SU-DHL-6 (cell line): ENCODE results near the gene GPRC5A.

Experiments used
- H2AFZ ChIP-seq: fragments of 200-600 bp; sonication (generic); 2 replicates; pipeline ENCODE4 v1.6.1; 2014; ENCODE audit warnings: low read depth, mild to moderate bottlenecking, moderate library complexity, mixed read lengths, antibody characterized with exemption, low read length; ENCODE audit not compliant: severe bottlenecking
- H3F3A ChIP-seq: fragments of 200-600 bp; shearing (Covaris generic); 2 replicates; pipeline ENCODE4 v1.6.0; 2016; ENCODE audit warnings: antibody characterized with exemption, mild to moderate bottlenecking; ENCODE audit not compliant: insufficient read depth
- H3K27ac ChIP-seq: fragments of 200-600 bp; sonication (generic); 2 replicates; pipeline ENCODE4 v1.5.1; 2016; ENCODE audit warnings: low read depth, mild to moderate bottlenecking, low read length, moderate library complexity, mixed read lengths
- H3K27me3 ChIP-seq: fragments of 200-600 bp; sonication (generic), shearing (Covaris generic); 2 replicates; pipeline ENCODE4 v1.6.0; 2014; ENCODE audit warnings: mild to moderate bottlenecking, low read length
- H3K36me3 ChIP-seq: fragments of 200-600 bp; sonication (generic); 2 replicates; pipeline ENCODE4 v1.6.1; 2014; ENCODE audit warnings: mild to moderate bottlenecking, low read length, mixed read lengths
- H3K4me2 ChIP-seq: fragments of 300-600, 200-600 bp; shearing (Covaris generic), sonication (generic); 2 replicates; pipeline ENCODE4 v1.6.0; 2014; ENCODE audit warnings: low read length, low read depth, mild to moderate bottlenecking; ENCODE audit not compliant: poor library complexity, severe bottlenecking
- H3K4me3 ChIP-seq: fragments of 200-600 bp; sonication (generic); 2 replicates; pipeline ENCODE4 v1.5.1; 2014; ENCODE audit warnings: antibody characterized with exemption, low read length, mild to moderate bottlenecking, mixed read lengths; ENCODE audit not compliant: insufficient read depth, poor library complexity, severe bottlenecking
- H3K79me2 ChIP-seq: fragments of 200-600 bp; sonication (generic); 2 replicates; pipeline ENCODE4 v1.6.1; 2014; ENCODE audit warnings: mild to moderate bottlenecking, low read length, moderate library complexity; ENCODE audit not compliant: insufficient read depth
- H3K9ac ChIP-seq: fragments of 200-600 bp; sonication (generic); 2 replicates; pipeline ENCODE4 v1.7.0; 2014; ENCODE audit warnings: mild to moderate bottlenecking, low read length
- H3K9me2 ChIP-seq: fragments of 200-600 bp; sonication (generic); replicated peaks from 2 replicates; pipeline ENCODE4 v1.6.1; 2014; ENCODE audit warnings: low read length; ENCODE audit not compliant: insufficient read depth
- H3K9me3 ChIP-seq: fragments of 200-600 bp; sonication (generic); 2 replicates; pipeline ENCODE4 v1.6.1; 2014; ENCODE audit warnings: low read length, mixed read lengths; ENCODE audit not compliant: insufficient read depth
- H4K20me1 ChIP-seq: fragments of 200-600 bp; sonication (generic); 2 replicates; pipeline ENCODE4 v1.6.1; 2014; ENCODE audit warnings: low read depth, mild to moderate bottlenecking, antibody characterized with exemption, low read length, moderate library complexity, mixed read lengths
- EZH2phosphoT487 ChIP-seq: fragments of 200-600 bp; sonication (generic), shearing (Covaris generic); conservative IDR thresholded peaks from 2 replicates; pipeline ENCODE4 v1.6.1; 2018; ENCODE audit warnings: mild to moderate bottlenecking, antibody characterized with exemption, low read length, moderate library complexity, mixed read lengths
- TF ChIP-seq, protein P1 (sequence below): fragments of 200-600 bp; sonication (generic); IDR thresholded peaks from one replicate; pipeline ENCODE4 v1.5.1; 2017; ENCODE audit warnings: antibody characterized with exemption, mild to moderate bottlenecking, low read length, moderate library complexity; ENCODE audit not compliant: insufficient read depth, poor library complexity, severe bottlenecking

GPRC5A gene

DNA sequence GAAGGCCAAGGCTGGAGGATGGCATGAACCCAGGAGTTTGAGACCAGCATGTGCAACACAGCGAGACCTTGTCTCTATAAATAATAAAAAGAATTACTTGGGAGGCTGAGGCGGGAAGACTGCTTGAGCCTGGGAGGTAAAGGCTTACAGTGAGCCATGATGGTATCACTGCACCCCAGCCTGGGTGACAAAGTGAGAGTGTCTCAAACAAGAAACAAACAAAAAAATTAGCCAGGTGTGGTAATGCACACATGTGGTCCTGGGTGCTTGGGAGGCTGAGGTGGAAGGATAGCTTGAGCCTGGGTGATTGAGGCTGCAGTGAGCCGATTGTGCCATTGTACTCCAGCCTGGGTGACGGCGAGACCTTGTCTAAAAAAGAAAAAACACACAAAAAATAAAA is 1.7 kb upstream of the GPRC5A start:
- Histone ChIP-seq H3K9ac (no peak overlapping the region), H3K79me2 (no peaks in the 10 kb centered on the region), H3K36me3 (no peaks in the 10 kb centered on the region), H3K4me3 (no peak overlapping the region), H2AFZ (no peak overlapping the region), H3K4me2 (no peak overlapping the region), H4K20me1 (no peaks in the 10 kb centered on the region), H3K27ac (no peak overlapping the region), H3F3A (no peaks in the 10 kb centered on the region), H3K27me3 (no peaks in the 10 kb centered on the region), H3K9me3 (no peaks in the 10 kb centered on the region), H3K9me2 (no peaks in the 10 kb centered on the region)
- TF ChIP-seq EZH2phosphoT487: no peak
- TF ChIP-seq, protein P1, sequence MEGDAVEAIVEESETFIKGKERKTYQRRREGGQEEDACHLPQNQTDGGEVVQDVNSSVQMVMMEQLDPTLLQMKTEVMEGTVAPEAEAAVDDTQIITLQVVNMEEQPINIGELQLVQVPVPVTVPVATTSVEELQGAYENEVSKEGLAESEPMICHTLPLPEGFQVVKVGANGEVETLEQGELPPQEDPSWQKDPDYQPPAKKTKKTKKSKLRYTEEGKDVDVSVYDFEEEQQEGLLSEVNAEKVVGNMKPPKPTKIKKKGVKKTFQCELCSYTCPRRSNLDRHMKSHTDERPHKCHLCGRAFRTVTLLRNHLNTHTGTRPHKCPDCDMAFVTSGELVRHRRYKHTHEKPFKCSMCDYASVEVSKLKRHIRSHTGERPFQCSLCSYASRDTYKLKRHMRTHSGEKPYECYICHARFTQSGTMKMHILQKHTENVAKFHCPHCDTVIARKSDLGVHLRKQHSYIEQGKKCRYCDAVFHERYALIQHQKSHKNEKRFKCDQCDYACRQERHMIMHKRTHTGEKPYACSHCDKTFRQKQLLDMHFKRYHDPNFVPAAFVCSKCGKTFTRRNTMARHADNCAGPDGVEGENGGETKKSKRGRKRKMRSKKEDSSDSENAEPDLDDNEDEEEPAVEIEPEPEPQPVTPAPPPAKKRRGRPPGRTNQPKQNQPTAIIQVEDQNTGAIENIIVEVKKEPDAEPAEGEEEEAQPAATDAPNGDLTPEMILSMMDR: no peak

DNA sequence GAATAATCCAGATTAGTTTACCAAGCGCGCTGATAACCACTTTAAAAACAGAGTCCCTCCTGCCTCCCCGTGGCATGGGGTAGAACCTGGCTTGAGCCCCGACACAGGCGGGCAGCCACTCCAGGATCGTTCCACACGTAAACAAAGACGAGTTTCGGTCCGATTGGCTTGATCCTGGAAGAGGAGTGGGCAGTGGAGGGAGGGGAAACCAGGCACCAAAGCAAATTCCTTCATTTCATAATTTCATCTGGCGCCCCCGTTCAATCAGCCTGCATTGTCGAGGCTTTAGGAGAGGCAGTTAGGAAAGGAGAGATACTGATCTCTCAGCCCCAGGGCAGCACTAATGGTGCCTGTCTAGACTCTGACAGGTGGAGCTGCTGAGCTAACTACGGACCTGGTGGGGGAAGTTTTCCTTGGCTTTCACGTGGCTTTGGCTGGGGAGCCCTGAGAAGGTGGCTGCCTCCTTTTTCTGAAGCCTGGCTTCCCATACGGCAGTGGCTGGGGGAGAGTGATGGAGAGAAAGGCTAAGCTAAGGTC is 751 bp upstream of the GPRC5A start:
- Histone ChIP-seq H3K9me3 (no peaks in the 10 kb centered on the region), H3F3A (no peaks in the 10 kb centered on the region), H3K36me3 (no peaks in the 10 kb centered on the region), H3K9me2 (no peaks in the 10 kb centered on the region), H3K4me2 (no peak overlapping the region), H3K4me3 (no peak overlapping the region), H4K20me1 (no peaks in the 10 kb centered on the region), H3K9ac (no peak overlapping the region), H3K27me3 (no peaks in the 10 kb centered on the region), H2AFZ (no peak overlapping the region), H3K79me2 (no peaks in the 10 kb centered on the region), H3K27ac (no peak overlapping the region)
- no peak for TF ChIP-seq EZH2phosphoT487
- TF ChIP-seq, protein P1: no peak

DNA sequence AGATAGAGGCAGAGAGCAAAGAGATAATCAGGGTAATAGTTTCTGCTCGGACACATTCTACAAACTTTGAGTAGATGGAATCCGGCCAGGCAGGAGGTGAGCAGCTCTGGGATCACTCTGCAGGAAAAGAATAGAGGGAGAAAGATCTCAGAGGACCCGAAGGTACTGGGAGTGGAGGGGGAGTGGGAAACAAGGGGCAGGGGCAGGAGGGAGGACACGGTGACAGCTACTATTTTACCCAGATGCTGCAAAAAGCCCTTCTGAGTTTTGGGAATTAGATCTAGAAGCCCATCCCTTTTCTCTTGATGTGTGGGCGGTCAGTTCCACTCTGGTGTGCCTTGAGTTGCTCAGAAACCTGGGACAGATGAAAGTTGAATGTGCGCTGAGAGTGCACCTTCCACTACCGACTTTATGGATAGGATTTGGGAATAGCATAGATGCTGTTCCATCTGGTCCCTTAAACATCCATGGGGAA is 556 bp downstream of the GPRC5A start:
- no peak overlapping the region for H2AFZ ChIP-seq
- no peak for TF ChIP-seq EZH2phosphoT487
- TF ChIP-seq, protein P1: no peak
- H3K79me2 ChIP-seq: no peaks in the 10 kb centered on the region

More for the DNA sequence above, 556 bp downstream of the GPRC5A start:
- no peaks in the 10 kb centered on the region for H3K27me3 ChIP-seq
- no peak overlapping the region for H3K9ac ChIP-seq
- H3K4me3 ChIP-seq: no peak overlapping the region
- no peaks in the 10 kb centered on the region for H3K9me2 ChIP-seq
- no peaks in the 10 kb centered on the region for H3F3A ChIP-seq
- no peak overlapping the region for H3K27ac ChIP-seq
- H3K9me3 ChIP-seq: no peaks in the 10 kb centered on the region
- H3K36me3 ChIP-seq: no peaks in the 10 kb centered on the region
- H4K20me1 ChIP-seq: no peaks in the 10 kb centered on the region
- no peak overlapping the region for H3K4me2 ChIP-seq
